ENCODE results near the gene ZNF804A.

ZNF804A gene

DNA sequence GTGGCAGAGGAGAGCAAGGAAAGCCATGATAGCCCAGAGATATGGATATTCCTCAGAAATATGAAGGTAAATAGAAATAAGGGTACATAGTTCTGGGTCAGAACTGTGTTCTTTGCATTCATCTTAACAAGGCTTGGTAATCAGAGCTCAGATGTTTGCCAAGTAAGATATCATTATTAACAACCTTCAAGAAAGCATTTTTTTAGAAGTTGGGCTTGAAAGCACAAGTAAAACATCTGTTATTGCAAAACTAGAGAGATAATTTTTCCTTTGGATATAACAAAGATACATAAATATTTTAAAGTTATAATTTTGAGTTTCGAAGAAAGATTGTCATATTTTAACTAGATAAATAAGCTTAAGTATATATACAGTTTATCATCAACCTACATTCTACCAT is 171.4 kb downstream of the ZNF804A start:
- no peak overlapping the region for H3K27ac ChIP-seq
- H3K9me3 ChIP-seq (ENCODE audit: severe bottlenecking), result no peaks in the 10 kb centered on the region
- DNase-seq, result no peak
- TF ChIP-seq, protein P1, sequence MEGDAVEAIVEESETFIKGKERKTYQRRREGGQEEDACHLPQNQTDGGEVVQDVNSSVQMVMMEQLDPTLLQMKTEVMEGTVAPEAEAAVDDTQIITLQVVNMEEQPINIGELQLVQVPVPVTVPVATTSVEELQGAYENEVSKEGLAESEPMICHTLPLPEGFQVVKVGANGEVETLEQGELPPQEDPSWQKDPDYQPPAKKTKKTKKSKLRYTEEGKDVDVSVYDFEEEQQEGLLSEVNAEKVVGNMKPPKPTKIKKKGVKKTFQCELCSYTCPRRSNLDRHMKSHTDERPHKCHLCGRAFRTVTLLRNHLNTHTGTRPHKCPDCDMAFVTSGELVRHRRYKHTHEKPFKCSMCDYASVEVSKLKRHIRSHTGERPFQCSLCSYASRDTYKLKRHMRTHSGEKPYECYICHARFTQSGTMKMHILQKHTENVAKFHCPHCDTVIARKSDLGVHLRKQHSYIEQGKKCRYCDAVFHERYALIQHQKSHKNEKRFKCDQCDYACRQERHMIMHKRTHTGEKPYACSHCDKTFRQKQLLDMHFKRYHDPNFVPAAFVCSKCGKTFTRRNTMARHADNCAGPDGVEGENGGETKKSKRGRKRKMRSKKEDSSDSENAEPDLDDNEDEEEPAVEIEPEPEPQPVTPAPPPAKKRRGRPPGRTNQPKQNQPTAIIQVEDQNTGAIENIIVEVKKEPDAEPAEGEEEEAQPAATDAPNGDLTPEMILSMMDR (IDR thresholded peaks at IDR 0.05; ENCODE audit: low read depth, low read length), result no peak
- H3K36me3 ChIP-seq, result no peaks in the 10 kb centered on the region
- H3K27me3 ChIP-seq (ENCODE audit: insufficient read depth, low read depth, severe bottlenecking), result no peaks in the 10 kb centered on the region
- H3K4me3 ChIP-seq (ENCODE audit: low read depth, low read length), result no peak overlapping the region

DNA sequence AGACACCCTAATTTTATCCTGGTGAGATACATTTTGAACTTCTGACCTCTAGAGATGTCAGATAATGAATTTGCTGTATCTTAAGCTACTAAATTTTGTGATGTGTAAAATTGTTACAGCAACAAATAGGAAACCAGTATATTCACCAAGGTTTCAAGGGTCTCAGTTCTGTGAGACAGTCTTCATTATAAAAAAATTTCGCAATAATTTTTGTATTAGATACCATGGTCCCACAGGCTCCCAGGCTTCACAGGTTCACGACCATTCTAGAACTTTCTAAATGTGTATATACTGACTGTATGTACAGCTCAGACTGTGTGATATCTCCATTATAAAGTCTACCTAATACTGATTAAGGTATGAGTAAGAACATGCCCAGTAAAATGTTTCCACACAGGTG is 181.4 kb downstream of the ZNF804A start:
- TF ChIP-seq, protein P1 (IDR thresholded peaks at IDR 0.05; ENCODE audit: low read depth, low read length), result no peak
- no peak for DNase-seq
- H3K4me3 ChIP-seq (ENCODE audit: low read depth, low read length), result no peak overlapping the region
- H3K27me3 ChIP-seq (ENCODE audit: insufficient read depth, low read depth, severe bottlenecking), result no peaks in the 10 kb centered on the region
- no peaks in the 10 kb centered on the region for H3K36me3 ChIP-seq
- H3K27ac ChIP-seq, result no peak overlapping the region
- no peaks in the 10 kb centered on the region for H3K9me3 ChIP-seq (ENCODE audit: severe bottlenecking)

DNA sequence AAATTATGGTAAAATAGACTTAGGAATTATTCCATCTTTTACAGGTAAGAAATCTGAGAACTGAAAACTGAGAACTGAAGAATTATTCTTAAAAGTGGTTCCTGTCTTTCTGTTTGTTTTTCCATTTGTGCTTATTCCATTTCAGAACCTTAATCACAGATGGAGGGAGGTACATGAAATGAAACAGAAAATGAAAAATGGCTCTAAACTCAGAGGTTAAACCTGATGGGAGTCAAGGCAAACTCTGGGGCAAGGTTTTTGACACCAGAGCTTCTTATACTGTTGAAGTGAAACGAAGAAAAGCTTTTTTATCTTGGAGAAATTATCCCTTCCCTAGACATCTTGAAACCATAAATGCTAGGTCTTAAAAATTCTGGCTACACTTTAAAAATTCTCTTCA is 182.1 kb downstream of the ZNF804A start:
- no peak for DNase-seq
- TF ChIP-seq, protein P1 (IDR thresholded peaks at IDR 0.05; ENCODE audit: low read depth, low read length), result no peak
- H3K27ac ChIP-seq, result no peak overlapping the region

DNA sequence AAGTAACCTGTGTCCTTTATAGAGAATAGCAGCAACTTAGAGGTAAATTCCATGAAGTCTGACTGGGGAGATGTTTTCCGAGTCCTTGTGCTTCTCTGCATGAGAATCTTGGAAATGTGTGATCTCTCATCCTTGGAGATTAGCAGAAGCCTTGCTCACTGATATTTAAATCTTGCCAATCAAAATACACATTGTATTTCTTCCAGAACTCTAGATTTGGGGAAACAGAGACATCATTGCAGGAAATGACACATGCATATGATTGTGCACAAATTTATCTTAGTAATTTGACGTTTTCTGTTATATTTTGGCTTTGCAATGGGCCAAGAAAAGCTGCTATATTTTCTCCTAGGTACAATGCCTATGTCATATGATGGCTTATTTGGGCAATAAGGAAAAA is 182.6 kb downstream of the ZNF804A start:
- TF ChIP-seq, protein P1 (IDR thresholded peaks at IDR 0.05; ENCODE audit: low read depth, low read length), result no peak
- no peaks in the 10 kb centered on the region for H3K36me3 ChIP-seq
- no peaks in the 10 kb centered on the region for H3K9me3 ChIP-seq (ENCODE audit: severe bottlenecking)
- no peak overlapping the region for H3K27ac ChIP-seq
- DNase-seq, result no peak
- H3K4me3 ChIP-seq (ENCODE audit: low read depth, low read length), result no peak overlapping the region
- no peaks in the 10 kb centered on the region for H3K27me3 ChIP-seq (ENCODE audit: insufficient read depth, low read depth, severe bottlenecking)

More for the DNA sequence above, 182.1 kb downstream of the ZNF804A start:
- no peaks in the 10 kb centered on the region for H3K36me3 ChIP-seq
- H3K9me3 ChIP-seq (ENCODE audit: severe bottlenecking), result no peaks in the 10 kb centered on the region
- H3K4me3 ChIP-seq (ENCODE audit: low read depth, low read length), result no peak overlapping the region
- H3K27me3 ChIP-seq (ENCODE audit: insufficient read depth, low read depth, severe bottlenecking), result no peaks in the 10 kb centered on the region

DNA sequence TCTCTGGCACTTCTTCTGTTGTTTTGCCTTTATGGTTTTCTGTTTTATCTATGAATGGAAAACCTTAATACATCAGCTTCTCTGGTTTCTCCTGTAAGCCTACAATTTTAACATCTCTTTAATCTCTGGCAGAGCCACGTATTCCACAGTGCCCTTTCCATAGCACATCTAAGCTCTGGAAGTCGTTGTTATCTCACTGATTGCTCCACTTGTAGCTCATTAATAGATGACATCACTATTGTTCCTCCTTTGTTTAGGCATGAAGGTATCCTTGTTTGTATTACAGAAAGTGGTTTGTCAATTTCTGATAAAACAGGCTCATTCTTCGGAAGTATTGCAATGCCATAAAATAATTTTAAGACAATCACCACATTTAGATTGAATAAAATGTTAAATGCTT is 185.2 kb downstream of the ZNF804A start:
- no peak for DNase-seq
- H3K4me3 ChIP-seq (ENCODE audit: low read depth, low read length), result no peak overlapping the region
- no peaks in the 10 kb centered on the region for H3K9me3 ChIP-seq (ENCODE audit: severe bottlenecking)
- no peaks in the 10 kb centered on the region for H3K27me3 ChIP-seq (ENCODE audit: insufficient read depth, low read depth, severe bottlenecking)
- TF ChIP-seq, protein P1 (IDR thresholded peaks at IDR 0.05; ENCODE audit: low read depth, low read length), result no peak
- no peak overlapping the region for H3K27ac ChIP-seq
- H3K36me3 ChIP-seq, result no peaks in the 10 kb centered on the region

DNA sequence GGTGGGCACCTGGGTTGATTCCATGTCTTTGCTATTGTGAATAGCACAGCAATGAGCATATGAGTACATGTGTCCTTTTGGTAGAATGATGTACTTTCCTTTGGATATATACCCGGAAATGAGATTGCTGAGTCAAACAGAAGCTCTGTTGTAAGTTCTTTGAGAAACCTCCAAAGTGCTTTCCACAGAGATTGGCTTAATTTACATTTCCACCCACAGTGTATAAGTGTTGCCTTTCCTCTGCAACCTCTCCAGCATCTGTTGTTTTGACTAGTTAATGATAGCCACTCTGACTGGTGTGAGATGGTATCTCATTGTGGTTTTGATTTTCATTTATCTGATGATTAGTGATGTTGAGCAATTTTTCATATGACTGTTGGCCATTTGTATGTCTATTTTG is 194.8 kb downstream of the ZNF804A start:
- H3K9me3 ChIP-seq (ENCODE audit: severe bottlenecking), result no peaks in the 10 kb centered on the region
- H3K4me3 ChIP-seq (ENCODE audit: low read depth, low read length), result no peak overlapping the region
- H3K27me3 ChIP-seq (ENCODE audit: insufficient read depth, low read depth, severe bottlenecking), result no peaks in the 10 kb centered on the region
- DNase-seq, result no peak
- no peak overlapping the region for H3K27ac ChIP-seq
- H3K36me3 ChIP-seq, result no peaks in the 10 kb centered on the region
- TF ChIP-seq, protein P1 (IDR thresholded peaks at IDR 0.05; ENCODE audit: low read depth, low read length), result no peak
